ENCODE data around the gene PIGA.
"Not testable (repeated sequence)": the region's sequence is repeated elsewhere in the genome, so short reads cannot be mapped to it uniquely, and the experiment has no call there.

PIGA gene

GRCh38 chrX:15320297-15320696, 15.0 kb downstream of the PIGA start:
- DNase-seq: no peak

- no peak for DNase-seq
These were observed 16.2 kb downstream of the PIGA start for GRCh38 chrX:15319075-15319474.

GRCh38 chrX:15315509-15315908, 19.8 kb downstream of the PIGA start, which contains the start of gene ASB11:
Gene ASB11 (minus strand): TSS chrX:15315640. CDS start chrX:15315605, 35 bp downstream.
- no peak for DNase-seq

- DNase-seq: no peak
These were observed 20.9 kb downstream of the PIGA start for GRCh38 chrX:15314472-15314871.

GRCh38 chrX:15311119-15311518, 24.2 kb downstream of the PIGA start:
- no peak for DNase-seq

GRCh38 chrX:15310117-15310516, 25.2 kb downstream of the PIGA start:
- no peak for DNase-seq

- DNase-seq: not testable (repeated sequence)
These were observed 29.4 kb downstream of the PIGA start for GRCh38 chrX:15305899-15306298.

- peak; percentile 71 to 86 for DNase-seq
These were observed 33.4 kb downstream of the PIGA start for GRCh38 chrX:15301924-15302323.

- peak; percentile 21 to 55 for DNase-seq
These were observed 35.1 kb downstream of the PIGA start for GRCh38 chrX:15299941-15300851.

- no peak for DNase-seq
These were observed 36.5 kb downstream of the PIGA start for GRCh38 chrX:15298780-15299179.

- DNase-seq: no peak
These were observed 37.1 kb downstream of the PIGA start for GRCh38 chrX:15298201-15298600.

GRCh38 chrX:15293451-15293850, 41.9 kb downstream of the PIGA start:
- DNase-seq: no peak

GRCh38 chrX:15292861-15293260, 42.5 kb downstream of the PIGA start:
- DNase-seq: no peak

GRCh38 chrX:15277604-15278003, 57.7 kb downstream of the PIGA start:
- no peak for DNase-seq

- DNase-seq: no peak
These were observed 60.4 kb downstream of the PIGA start for GRCh38 chrX:15274946-15275345.

GRCh38 chrX:15273275-15273674, 62.0 kb downstream of the PIGA start:
- not testable (repeated sequence) for DNase-seq

- DNase-seq: no peak
These were observed 63.6 kb downstream of the PIGA start for GRCh38 chrX:15271757-15272156.

GRCh38 chrX:15269618-15270521, 65.5 kb downstream of the PIGA start, which contains the start of gene ASB9:
Gene ASB9 (minus strand): TSS chrX:15270083. CDS start chrX:15269874, 209 bp downstream.
- peak; percentile 16 to 28 for DNase-seq

Measured in inflammatory macrophage treated with lipopolysaccharide for 1 hour (primary cell).